ENCODE measurements around the gene RDX.
"Not testable (repeated sequence)": the region's sequence is repeated elsewhere in the genome, so short reads cannot be mapped to it uniquely, and the experiment has no call there.

The RDX gene

DNA sequence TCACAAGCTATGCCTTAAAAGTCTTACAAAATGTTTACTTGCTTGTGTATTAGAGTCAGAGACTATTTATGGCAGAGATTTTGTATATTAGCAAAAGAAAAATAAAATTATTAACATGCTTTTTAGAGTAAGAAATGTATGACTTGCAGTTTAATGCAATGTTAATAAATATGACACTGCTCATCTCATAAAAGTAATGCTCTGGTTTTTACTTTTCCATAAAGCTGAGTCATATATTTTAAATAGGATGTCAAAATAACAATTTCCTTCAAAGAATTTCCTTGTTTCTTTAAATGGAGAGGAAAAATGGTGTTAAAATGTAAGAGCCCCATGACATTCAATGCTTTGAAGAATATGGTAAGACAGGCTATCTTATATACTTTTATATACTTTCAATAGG, 16.3 kb upstream of the RDX start:
- Histone ChIP-seq H3K4me1 (no peaks in the 10 kb centered on the region), H3K27ac (no peak overlapping the region), H3K9me3 (no peaks in the 10 kb centered on the region), H3K36me3 (no peaks in the 10 kb centered on the region), H3K4me3 (no peak overlapping the region), H3K27me3 (no peaks in the 10 kb centered on the region)
- intact Hi-C loops (cut with DNase I; ENCODE audit: low total_unique reads), result no loop called here
- TF ChIP-seq, protein P1, sequence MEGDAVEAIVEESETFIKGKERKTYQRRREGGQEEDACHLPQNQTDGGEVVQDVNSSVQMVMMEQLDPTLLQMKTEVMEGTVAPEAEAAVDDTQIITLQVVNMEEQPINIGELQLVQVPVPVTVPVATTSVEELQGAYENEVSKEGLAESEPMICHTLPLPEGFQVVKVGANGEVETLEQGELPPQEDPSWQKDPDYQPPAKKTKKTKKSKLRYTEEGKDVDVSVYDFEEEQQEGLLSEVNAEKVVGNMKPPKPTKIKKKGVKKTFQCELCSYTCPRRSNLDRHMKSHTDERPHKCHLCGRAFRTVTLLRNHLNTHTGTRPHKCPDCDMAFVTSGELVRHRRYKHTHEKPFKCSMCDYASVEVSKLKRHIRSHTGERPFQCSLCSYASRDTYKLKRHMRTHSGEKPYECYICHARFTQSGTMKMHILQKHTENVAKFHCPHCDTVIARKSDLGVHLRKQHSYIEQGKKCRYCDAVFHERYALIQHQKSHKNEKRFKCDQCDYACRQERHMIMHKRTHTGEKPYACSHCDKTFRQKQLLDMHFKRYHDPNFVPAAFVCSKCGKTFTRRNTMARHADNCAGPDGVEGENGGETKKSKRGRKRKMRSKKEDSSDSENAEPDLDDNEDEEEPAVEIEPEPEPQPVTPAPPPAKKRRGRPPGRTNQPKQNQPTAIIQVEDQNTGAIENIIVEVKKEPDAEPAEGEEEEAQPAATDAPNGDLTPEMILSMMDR (IDR thresholded peaks at IDR 0.05), result no peak
- no peak for DNase-seq

DNA sequence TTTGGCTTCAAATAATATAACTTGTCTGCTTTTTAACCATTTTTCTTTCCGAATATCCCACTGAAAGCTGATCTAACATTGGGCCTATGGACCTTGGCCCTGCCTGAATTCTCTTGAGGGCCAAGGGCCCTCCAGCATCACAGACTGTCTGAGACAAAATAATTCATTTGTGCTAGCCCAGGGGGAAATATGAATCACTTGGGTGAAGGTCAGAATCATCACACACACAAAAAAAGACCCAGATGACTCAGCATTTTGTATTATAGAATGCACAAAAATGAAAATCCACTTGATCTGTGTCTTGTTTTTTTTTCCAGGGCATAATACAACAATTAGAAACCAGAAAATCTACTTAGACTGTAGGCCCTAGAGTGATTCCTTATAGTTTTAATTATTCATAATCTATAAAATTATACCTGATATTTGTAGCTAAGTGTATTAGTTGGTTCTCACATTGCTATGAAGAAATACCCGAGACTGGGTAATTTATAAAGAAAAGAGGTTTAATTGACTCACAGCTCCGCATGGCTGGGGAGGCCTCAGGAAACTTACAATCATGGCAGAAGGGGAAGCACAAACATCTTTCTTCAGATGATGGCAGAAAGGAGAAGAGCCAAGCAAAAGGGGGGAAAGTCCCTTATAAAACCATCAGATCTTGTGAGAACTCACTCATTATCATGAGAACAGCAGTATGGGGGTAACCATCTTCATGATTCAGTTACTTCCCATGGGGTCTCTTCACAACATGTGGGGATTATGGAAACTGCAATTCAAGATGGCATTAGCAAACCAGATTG, 15.6 kb upstream of the RDX start:
- Histone ChIP-seq H3K9me3 (no peaks in the 10 kb centered on the region), H3K27ac (no peak overlapping the region), H3K27me3 (no peaks in the 10 kb centered on the region), H3K4me1 (no peaks in the 10 kb centered on the region), H3K4me3 (no peak overlapping the region), H3K36me3 (no peaks in the 10 kb centered on the region)
- TF ChIP-seq, protein P1 (IDR thresholded peaks at IDR 0.05), result no peak
- intact Hi-C loops (cut with DNase I; ENCODE audit: low total_unique reads), result no loop called here
- DNase-seq, result no peak

DNA sequence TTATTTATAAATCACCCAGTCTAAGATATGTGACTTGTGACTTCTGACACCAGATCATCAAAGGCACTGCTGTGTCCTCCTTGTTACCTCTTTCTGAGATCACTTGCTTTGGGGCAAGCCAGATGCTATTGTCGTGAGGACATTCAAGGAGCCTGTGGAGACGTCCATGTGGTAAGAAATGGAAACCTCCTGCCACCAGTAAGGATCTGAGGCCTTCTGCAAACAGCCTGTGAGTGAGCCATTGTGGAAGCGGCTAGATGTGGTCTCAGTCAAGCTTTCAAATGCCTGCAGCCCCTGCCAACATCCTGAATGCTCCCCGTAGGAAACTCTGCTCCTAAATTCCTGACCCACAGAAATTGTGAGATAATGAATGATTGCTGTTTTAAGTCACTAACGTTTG, 11.7 kb upstream of the RDX start:
- no peaks in the 10 kb centered on the region for H3K36me3 ChIP-seq
- TF ChIP-seq, protein P1 (IDR thresholded peaks at IDR 0.05), result no peak
- no peak overlapping the region for H3K27ac ChIP-seq
- H3K4me3 ChIP-seq, result no peak overlapping the region
- intact Hi-C loops (cut with DNase I; ENCODE audit: low total_unique reads), result no loop called here
- no peak for DNase-seq
- H3K9me3 ChIP-seq, result no peaks in the 10 kb centered on the region
- no peaks in the 10 kb centered on the region for H3K4me1 ChIP-seq
- H3K27me3 ChIP-seq, result no peaks in the 10 kb centered on the region

DNA sequence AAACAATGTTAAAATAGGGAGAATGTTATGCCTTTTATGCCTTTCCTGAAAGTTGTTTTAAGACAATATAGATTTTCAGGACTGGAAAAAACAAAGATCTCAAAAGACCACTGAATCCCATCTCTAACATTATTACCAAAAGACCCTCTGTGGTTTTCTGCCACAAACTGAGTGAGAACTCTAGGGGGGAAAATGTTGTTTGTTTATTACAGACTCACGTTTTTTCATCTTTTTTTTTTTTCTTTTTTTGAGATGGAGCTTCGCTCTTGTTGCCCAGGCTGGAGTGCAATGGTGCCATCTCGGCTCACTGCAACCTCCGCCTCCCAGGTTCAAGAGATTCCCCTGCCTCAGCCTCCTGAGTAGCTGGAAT, 9.6 kb upstream of the RDX start:
- H3K27me3 ChIP-seq; DNase-seq; intact Hi-C loops (cut with DNase I; ENCODE audit: low total_unique reads); H3K27ac ChIP-seq; H3K36me3 ChIP-seq; H3K4me3 ChIP-seq; H3K4me1 ChIP-seq; H3K9me3 ChIP-seq: not testable (repeated sequence)

DNA sequence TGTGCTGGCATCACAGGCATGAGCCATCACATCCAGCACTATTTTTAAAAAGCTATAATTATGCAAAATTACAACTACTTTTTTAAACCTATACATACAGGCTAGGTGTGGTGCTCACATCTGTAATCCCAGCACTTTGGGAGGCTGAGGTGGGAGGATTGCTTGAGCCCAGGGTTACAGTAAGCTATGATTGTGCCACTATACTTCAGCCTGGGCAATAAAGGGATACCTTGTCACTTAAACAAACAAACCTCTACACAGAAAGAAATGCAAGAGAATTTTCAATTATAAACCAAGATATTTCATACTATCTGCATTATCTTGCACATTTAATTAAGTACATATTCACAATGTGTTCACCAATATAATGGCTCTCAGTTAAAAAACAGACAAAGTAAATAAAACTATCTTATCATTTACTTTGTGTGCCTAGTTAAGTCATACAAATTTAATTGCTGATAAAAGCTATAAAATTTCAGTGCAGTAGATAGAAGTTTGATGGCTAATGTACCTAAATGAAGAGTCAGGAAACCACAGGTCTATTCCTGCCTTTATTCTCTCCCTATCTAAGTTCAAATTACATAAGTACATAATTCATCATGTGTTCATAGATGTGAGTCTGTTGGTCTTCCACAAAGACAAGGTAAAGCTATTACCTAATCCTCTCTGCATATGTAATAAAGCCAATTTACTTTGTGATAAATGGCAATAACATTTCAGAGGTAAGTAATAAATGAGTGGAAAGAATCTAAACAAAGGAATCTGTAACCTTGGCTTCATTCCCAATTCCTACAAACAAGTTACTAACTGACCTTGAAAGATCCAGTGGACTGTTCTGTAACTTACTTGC, 9.0 kb upstream of the RDX start:
- Histone ChIP-seq H3K27ac (no peak overlapping the region), H3K4me1 (no peaks in the 10 kb centered on the region), H3K9me3 (no peaks in the 10 kb centered on the region), H3K36me3 (no peaks in the 10 kb centered on the region), H3K4me3 (no peak overlapping the region), H3K27me3 (no peaks in the 10 kb centered on the region)
- DNase-seq, result no peak
- TF ChIP-seq, protein P1 (IDR thresholded peaks at IDR 0.05), result no peak
- intact Hi-C loops (cut with DNase I; ENCODE audit: low total_unique reads), result no loop called here

DNA sequence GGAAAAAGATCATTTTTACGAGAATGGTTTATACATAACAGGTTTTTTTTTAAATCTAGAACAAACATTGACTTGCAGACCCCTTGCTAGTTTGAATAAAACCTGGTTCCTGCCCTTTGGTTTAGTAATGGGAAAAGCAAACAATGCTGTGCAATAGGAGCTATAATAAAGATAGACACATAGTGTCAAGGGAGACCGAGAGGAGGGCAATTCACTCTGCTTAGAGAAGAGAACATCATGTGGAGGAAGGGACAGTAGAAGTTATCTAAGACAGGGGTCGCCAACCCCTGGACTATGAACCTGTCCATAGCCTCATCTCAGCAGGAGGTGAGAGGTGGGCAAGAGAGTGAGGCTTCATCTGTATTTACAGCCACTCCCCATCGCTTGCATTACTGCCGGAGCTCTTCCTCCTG, 7.0 kb upstream of the RDX start:
- Histone ChIP-seq H3K4me3 (no peak overlapping the region), H3K4me1 (no peaks in the 10 kb centered on the region), H3K27me3 (no peaks in the 10 kb centered on the region), H3K9me3 (no peaks in the 10 kb centered on the region), H3K27ac (no peak overlapping the region), H3K36me3 (no peaks in the 10 kb centered on the region)
- no peak for DNase-seq
- intact Hi-C loops (cut with DNase I; ENCODE audit: low total_unique reads), result no loop called here
- TF ChIP-seq, protein P1 (IDR thresholded peaks at IDR 0.05), result no peak

All from tibial artery (tissue), 4 donors.